SK-N-SH (cell line): ENCODE results near the gene OSBPL10. TPM values are rescaled to one million over a fixed set of nuclear protein-coding genes. Genes with fewer than 3 reads are reported as not detected.

ENCODE experiments used
- CTCF ChIA-PET: fragments of 300-600, 350-600 bp; formaldehyde crosslinking; extraction: SDS; loops from one replicate; lab custom pipeline; 2021; lab: Yijun Ruan, JAX
- POLR2A ChIA-PET: fragments of 350-600 bp; sonication (Branson Sonifier 250); formaldehyde crosslinking; extraction: SDS; loops from one replicate; lab custom pipeline; 2020; ENCODE audit warnings: antibody characterized with exemption, inconsistent platforms; lab: Yijun Ruan, JAX
- DNase-seq: peaks from one replicate; pipeline ENCODE4 v3.0.0; 2012
- H2AFZ ChIP-seq: fragments of 200-600 bp; sonication (generic); 2 replicates; pipeline ENCODE4 v1.8.1; 2016; ENCODE audit warnings: antibody characterized with exemption, mild to moderate bottlenecking, low read depth
- H3F3A ChIP-seq: fragments of 200-600 bp; sonication (generic); replicated peaks from 2 replicates; pipeline ENCODE3; 2016; ENCODE audit warnings: antibody characterized with exemption, mild to moderate bottlenecking; ENCODE audit not compliant: insufficient read depth
- H3K27ac ChIP-seq, 2 experiments: fragments of 200-500 bp in 1 of 2; fragments of 200-600 bp in 1 of 2; sonication (Bioruptor generic) in 1 of 2; sonication (generic), shearing (Covaris generic) in 1 of 2; 2 replicates each; pipeline versions ENCODE4 v1.5.1 to v1.6.1; 2014 to 2016; ENCODE audit warnings: low read depth in 2 of 2, inconsistent platforms in 1 of 2, low read length in 1 of 2, mild to moderate bottlenecking in 1 of 2, mixed read lengths in 1 of 2
- H3K27me3 ChIP-seq: fragments of 200-600 bp; sonication (generic), shearing (Covaris generic); 2 replicates; pipeline ENCODE4 v1.6.1; 2016; ENCODE audit warnings: mixed run types; ENCODE audit not compliant: insufficient read depth
- H3K36me3 ChIP-seq, 2 experiments: fragments of 200-500 bp in 1 of 2; fragments of 200-600 bp in 1 of 2; sonication (Bioruptor generic) in 1 of 2; sonication (generic) in 1 of 2; replicated peaks in 1 of 2; 2 replicates each; pipeline versions ENCODE3 to v1.5.1; 2014 to 2016; ENCODE audit warnings: low read length in 1 of 2, mild to moderate bottlenecking in 1 of 2; ENCODE audit not compliant: insufficient read depth in 2 of 2, control insufficient read depth in 1 of 2
- H3K4me1 ChIP-seq, 2 experiments: fragments of 200-500 bp in 1 of 2; fragments of 200-600 bp in 1 of 2; sonication (Bioruptor generic) in 1 of 2; sonication (generic), shearing (Covaris generic) in 1 of 2; 2 replicates each; pipeline versions ENCODE4 v1.5.1 to v1.6.1; 2014 to 2016; ENCODE audit warnings: low read depth in 1 of 2, low read length in 1 of 2, mixed run types in 1 of 2; ENCODE audit not compliant: insufficient read depth in 2 of 2, control insufficient read depth in 1 of 2
- H3K4me2 ChIP-seq: fragments of 200-600 bp; sonication (generic), shearing (Covaris generic); 2 replicates; pipeline ENCODE4 v1.6.1; 2017; ENCODE audit warnings: mixed run types
- H3K4me3 ChIP-seq, 2 experiments: fragments of 200-500 bp in 1 of 2; fragments of 200-600 bp in 1 of 2; sonication (Bioruptor generic) in 1 of 2; sonication (generic), shearing (Covaris generic) in 1 of 2; 2 replicates each; pipeline versions ENCODE4 v1.5.1 to v1.8.1; 2014 to 2016; ENCODE audit warnings: low read depth in 2 of 2, inconsistent platforms in 1 of 2, low read length in 1 of 2, mild to moderate bottlenecking in 1 of 2, mixed read lengths in 1 of 2, moderate library complexity in 1 of 2
- H3K79me2 ChIP-seq: fragments of 200-600 bp; sonication (generic); 2 replicates; pipeline ENCODE4 v1.8.1; 2017; ENCODE audit warnings: mild to moderate bottlenecking; ENCODE audit not compliant: insufficient read depth
- H3K9ac ChIP-seq: fragments of 200-600 bp; sonication (generic); 2 replicates; pipeline ENCODE4 v1.6.1; 2017; ENCODE audit warnings: mixed run types
- H3K9me2 ChIP-seq: fragments of 200-600 bp; sonication (generic); 2 replicates; pipeline ENCODE4 v1.6.1; 2017; ENCODE audit warnings: mixed run types
- H3K9me3 ChIP-seq: fragments of 200-600 bp; sonication (generic); 2 replicates; pipeline ENCODE4 v1.6.1; 2017; ENCODE audit warnings: mixed run types, mild to moderate bottlenecking, moderate library complexity
- H4K20me1 ChIP-seq: fragments of 200-600 bp; sonication (generic); 2 replicates; pipeline ENCODE4 v1.6.1; 2017; ENCODE audit warnings: mild to moderate bottlenecking, mixed run types; ENCODE audit not compliant: insufficient read depth
- CHD2 ChIP-seq: fragments of 150-350 bp; IDR thresholded peaks from 2 replicates; pipeline ENCODE4 v1.6.1; 2018; ENCODE audit warnings: low read length; ENCODE audit not compliant: partially characterized antibody
- CTCF ChIP-seq: fragments of 200-600 bp; sonication (generic); IDR thresholded peaks from 2 replicates; pipeline ENCODE4 v1.6.1; 2017; ENCODE audit warnings: antibody characterized with exemption, mild to moderate bottlenecking, moderate library complexity
- ELF1 ChIP-seq: IDR thresholded peaks from 2 replicates; pipeline ENCODE4 v1.4.0; 2012
- EZH2phosphoT487 ChIP-seq: fragments of 200-600 bp; sonication (generic); IDR thresholded peaks from 2 replicates; pipeline ENCODE4 v1.6.1; 2017; ENCODE audit warnings: low read depth, mixed run types, mild to moderate bottlenecking, antibody characterized with exemption, moderate library complexity, borderline replicate concordance
- FOSL2 ChIP-seq: IDR thresholded peaks from 2 replicates; pipeline ENCODE4 v1.4.0; 2012; ENCODE audit warnings: low read depth, mild to moderate bottlenecking, moderate library complexity, borderline replicate concordance
- FOXM1 ChIP-seq: IDR thresholded peaks from 2 replicates; pipeline ENCODE4 v1.4.0; 2012; ENCODE audit warnings: low read depth, mild to moderate bottlenecking
- GATA2 ChIP-seq: sonication (generic); formaldehyde crosslinking; IDR thresholded peaks from 2 replicates; pipeline ENCODE4 v1.5.0; 2020; ENCODE audit warnings: mild to moderate bottlenecking, missing genetic modification reagents
- JUND ChIP-seq: IDR thresholded peaks from 2 replicates; pipeline ENCODE4 v1.4.0; 2012
- MXI1 ChIP-seq: IDR thresholded peaks from 2 replicates; pipeline ENCODE4 v1.6.1; 2012; ENCODE audit warnings: mild to moderate bottlenecking, low read depth, low read length, improper control_type of control experiment
- NRF1 ChIP-seq: IDR thresholded peaks from 2 replicates; pipeline ENCODE4 v1.6.1; 2012; ENCODE audit warnings: low read depth, mild to moderate bottlenecking, low read length
- POLR2AphosphoS5 ChIP-seq: IDR thresholded peaks from 2 replicates; pipeline ENCODE4 v1.6.1; 2012; ENCODE audit warnings: low read depth, low read length
- RAD21 ChIP-seq: IDR thresholded peaks from 2 replicates; pipeline ENCODE4 v1.6.1; 2012; ENCODE audit warnings: mild to moderate bottlenecking, low read length
- RCOR1 ChIP-seq: fragments of 150-350 bp; IDR thresholded peaks from 2 replicates; pipeline ENCODE4 v1.6.1; 2017; ENCODE audit warnings: antibody characterized with exemption, low read length
- REST ChIP-seq: IDR thresholded peaks from 2 replicates; pipeline ENCODE4 v1.6.1; 2012; ENCODE audit warnings: mild to moderate bottlenecking, low read depth, low read length, moderate library complexity
- RXRA ChIP-seq: IDR thresholded peaks from 2 replicates; pipeline ENCODE4 v1.4.0; 2012; ENCODE audit warnings: low read depth, mild to moderate bottlenecking, borderline replicate concordance
- TAF1 ChIP-seq: IDR thresholded peaks from 2 replicates; pipeline ENCODE4 v1.6.1; 2012; ENCODE audit warnings: low read depth, mild to moderate bottlenecking, low read length, moderate library complexity, borderline replicate concordance
- USF1 ChIP-seq: IDR thresholded peaks from 2 replicates; pipeline ENCODE4 v1.4.0; 2012; ENCODE audit warnings: low read depth, borderline replicate concordance
- YY1 ChIP-seq: IDR thresholded peaks from 2 replicates; pipeline ENCODE4 v1.4.0; 2012; ENCODE audit warnings: low read depth, mild to moderate bottlenecking
- ZBTB33 ChIP-seq: IDR thresholded peaks from 2 replicates; pipeline ENCODE4 v1.4.0; 2012; ENCODE audit warnings: low read depth, borderline replicate concordance
- WGBS: methylation state at CpG from one replicate; pipeline ENCODE4 v1.1.6; 2017; ENCODE audit warnings: low lambda C conversion rate; 5-methylcytosine and 5-hydroxymethylcytosine counted together
- polyA plus RNA-seq, 3 experiments: library from polyadenylated mRNA; depleted of rRNA; stranded (reverse); fragments of >200 nt; gene quantifications; 2 replicates each; pipeline ENCODE4 v1.2.3, GENCODE V29; 2012

OSBPL10 gene
- polyA plus RNA-seq, 1 of the 3 experiments (the other 2 are of a cell fraction): 0.12 TPM

- POLR2A ChIA-PET: no interaction called here
- no peak for DNase-seq
- no peaks in the 10 kb centered on the region for H3F3A ChIP-seq
- no peak overlapping the region for H2AFZ ChIP-seq
- no peaks in the 10 kb centered on the region for H3K36me3 ChIP-seq
- CTCF ChIA-PET: no interaction called here
- WGBS: 39% methylated on average over 3 of the region's 3 CpGs
- H3K9ac ChIP-seq: no peak overlapping the region
- no peaks in the 10 kb centered on the region for H3K4me1 ChIP-seq
- no peak overlapping the region for H3K4me2 ChIP-seq
- no peaks in the 10 kb centered on the region for H3K79me2 ChIP-seq
- no peak overlapping the region for H3K4me3 ChIP-seq
- no peak overlapping the region for H3K27ac ChIP-seq
- no peaks in the 10 kb centered on the region for H3K27me3 ChIP-seq
- no peaks in the 10 kb centered on the region; the same call in 1 of the 2 replicates for H3K9me3 ChIP-seq
- no peaks in the 10 kb centered on the region for H3K9me2 ChIP-seq
- no peaks in the 10 kb centered on the region for H4K20me1 ChIP-seq
- no peak for TF ChIP-seq CTCF
- no peak for TF ChIP-seq ZBTB33
- no peak for TF ChIP-seq RXRA
- TF ChIP-seq JUND: no peak
- no peak for TF ChIP-seq ELF1
- TF ChIP-seq TAF1: no peak
- TF ChIP-seq MXI1: no peak
- no peak for TF ChIP-seq USF1
- TF ChIP-seq FOSL2: no peak
- TF ChIP-seq FOXM1: no peak
- no peak for TF ChIP-seq RAD21
- no peak for TF ChIP-seq GATA2 (CRISPR knock-in tag)
- TF ChIP-seq POLR2AphosphoS5: no peak
- no peak for TF ChIP-seq EZH2phosphoT487
- TF ChIP-seq CHD2: no peak
Observed at GRCh38 chr3:31934866-31935265, 46.2 kb downstream of the OSBPL10 start.

- no peak for DNase-seq
- POLR2A ChIA-PET: no interaction called here
- CTCF ChIA-PET: no interaction called here
- TF ChIP-seq GATA2 (CRISPR knock-in tag) (no peak), YY1 (no peak), NRF1 (no peak), FOXM1 (no peak), RCOR1 (no peak), REST (no peak), ZBTB33 (no peak)
Observed at GRCh38 chr3:31934018-31934417, 47.0 kb downstream of the OSBPL10 start.

More at GRCh38 chr3:31934018-31934417, 47.0 kb downstream of the OSBPL10 start:
- Histone ChIP-seq H3K9me3 (no peaks in the 10 kb centered on the region; the same call in 1 of the 2 replicates), H3K36me3 (no peaks in the 10 kb centered on the region), H3K27ac (no peak overlapping the region), H3K79me2 (no peaks in the 10 kb centered on the region), H3K9me2 (no peaks in the 10 kb centered on the region), H3K4me2 (no peak overlapping the region), H3K4me3 (no peak overlapping the region), H3K9ac (no peak overlapping the region), H2AFZ (no peak overlapping the region), H3F3A (no peaks in the 10 kb centered on the region), H3K27me3 (no peaks in the 10 kb centered on the region), H3K4me1 (no peaks in the 10 kb centered on the region), H4K20me1 (no peaks in the 10 kb centered on the region)
- WGBS: 42% methylated on average over 1 of the region's 1 CpG
